HG03520 (cell line): Measurements from ENCODE around the gene FAM234A.

Source experiments
- ATAC-seq: cut with Tn5 transposase; IDR thresholded peaks from one replicate; pipeline ENCODE4 v1.9.1; 2021; ENCODE audit warnings: mild to moderate bottlenecking, moderate library complexity; ENCODE audit not compliant: unreplicated experiment

FAM234A gene

GRCh38 chr16:296276-296675 is 61.7 kb downstream of the FAM234A start:
- ATAC-seq = no peak

- ATAC-seq = no peak
These were observed 62.3 kb downstream of the FAM234A start for GRCh38 chr16:296806-297510.

GRCh38 chr16:297832-298231 is 63.2 kb downstream of the FAM234A start:
- ATAC-seq = no peak

GRCh38 chr16:301235-301634 is 66.6 kb downstream of the FAM234A start:
- no peak for ATAC-seq

GRCh38 chr16:301950-302349 is 67.3 kb downstream of the FAM234A start:
- no peak for ATAC-seq

- no peak for ATAC-seq
These were observed 69.3 kb downstream of the FAM234A start for GRCh38 chr16:303760-304505.

GRCh38 chr16:305916-306626 is 71.5 kb downstream of the FAM234A start:
- ATAC-seq = no peak

- ATAC-seq = no peak
These were observed 72.3 kb downstream of the FAM234A start for GRCh38 chr16:306911-307370.

GRCh38 chr16:307691-308312 is 73.2 kb downstream of the FAM234A start:
- ATAC-seq = no peak

- ATAC-seq = no peak
These were observed 74.9 kb downstream of the FAM234A start for GRCh38 chr16:309476-309875.

- no peak for ATAC-seq
These were observed 77.1 kb downstream of the FAM234A start for GRCh38 chr16:311725-312124.

- no peak for ATAC-seq
These were observed 79.7 kb downstream of the FAM234A start for GRCh38 chr16:314351-314750.

GRCh38 chr16:314795-315299 is 80.2 kb downstream of the FAM234A start:
- ATAC-seq = no peak
